OCI-LY3 (cell line): ENCODE results near the gene HIVEP3.

Experiments used
- CTCF ChIP-seq: fragments of 200-600, 300-600 bp; sonication (generic); IDR thresholded peaks from 2 replicates; pipeline ENCODE4 v1.5.1; 2014; ENCODE audit warnings: antibody characterized with exemption, low read length, low read depth
- EZH2phosphoT487 ChIP-seq: fragments of 200-600 bp; shearing (Covaris generic); IDR thresholded peaks from 2 replicates; pipeline ENCODE4 v1.6.1; 2018; ENCODE audit warnings: antibody characterized with exemption, mixed run types, low read depth

GRCh38 chr1:41621791-41622190 lies 296.9 kb downstream of the HIVEP3 start:
- TF ChIP-seq EZH2phosphoT487 (no peak), CTCF (no peak)
